Thyroid gland (tissue), 4 donors: Measurements from ENCODE around the gene MIB2. TPM values are rescaled to one million over a fixed set of nuclear protein-coding genes. Genes with fewer than 3 reads are reported as not detected.

ENCODE experiments used
- DNase-seq, 2 donors: peaks; one replicate each; pipeline ENCODE4 v3.0.0-alpha.2; 2019
- H3K27ac ChIP-seq, 3 donors: fragments of 200-600 bp; sonication (generic); 1 replicate in 2 of 3; 2 replicates in 1 of 3; pipeline ENCODE4 v1.5.1; 2016 to 2019; ENCODE audit warnings: mild to moderate bottlenecking in 1 of 3, moderate library complexity in 1 of 3
- H3K27me3 ChIP-seq: fragments of 200-600 bp; sonication (generic); one replicate; pipeline ENCODE4 v1.5.1; 2019
- H3K36me3 ChIP-seq, 2 donors: fragments of 200-600 bp; sonication (generic); one replicate each; pipeline ENCODE4 v1.5.1; 2016 to 2019
- H3K4me1 ChIP-seq, 2 donors: fragments of 200-600 bp; sonication (generic); one replicate each; pipeline ENCODE4 v1.5.1; 2017 to 2019
- H3K4me3 ChIP-seq, 3 donors: fragments of 200-600 bp; sonication (generic); replicated peaks in 1 of 3; 1 replicate in 2 of 3; 2 replicates in 1 of 3; pipeline ENCODE4 v1.5.1; 2016; ENCODE audit warnings: mild to moderate bottlenecking in 1 of 3
- H3K9me3 ChIP-seq: fragments of 200-600 bp; sonication (generic); one replicate; pipeline ENCODE4 v1.5.1; 2017
- CTCF ChIP-seq, 6 experiments: fragments of 200-600 bp in 3 of 6; fragments of 450-650 bp in 3 of 6; sonication (generic) in 3 of 6; IDR thresholded peaks; one replicate each; pipeline ENCODE4 v1.5.1; 2016 to 2019; ENCODE audit warnings: antibody characterized with exemption in 6 of 6, mild to moderate bottlenecking in 2 of 6, inconsistent platforms in 1 of 6, moderate library complexity in 1 of 6
- POLR2A ChIP-seq, 2 donors: fragments of 450-650 bp; IDR thresholded peaks; one replicate each; pipeline ENCODE4 v1.6.1; 2017; ENCODE audit warnings: antibody characterized with exemption in 2 of 2, mild to moderate bottlenecking in 2 of 2, moderate library complexity in 1 of 2
- WGBS, 2 donors: methylation state at CpG; one replicate each; pipeline ENCODE4 v1.1.5; 2017; 5-methylcytosine and 5-hydroxymethylcytosine counted together
- intact Hi-C: fragments of 100-400 bp; cut with DNase I; formaldehyde crosslinking; loops from one replicate; pipeline ENCODE4 v1.15.1; 2023
- total RNA-seq, 4 donors: library from RNA; depleted of rRNA; stranded (reverse); fragments of >200 nt; gene quantifications; one replicate each; pipeline ENCODE4 v1.2.3, GENCODE V29; 2016

The MIB2 gene
- total RNA-seq, 4 donors from 2014 or later, result 54.6 to 110 (median 86.4) TPM

- H3K4me1 ChIP-seq, result peaks cover 0 to 10% of the 10 kb centered on the region in 2 donors
- H3K27ac ChIP-seq, result no peak overlapping the region
- no peaks in the 10 kb centered on the region for H3K9me3 ChIP-seq
- no peak for TF ChIP-seq CTCF (IDR thresholded peaks at IDR 0.05)
- TF ChIP-seq POLR2A (IDR thresholded peaks at IDR 0.05), result no peak
- 82 to 88% methylated on average over 9 of the region's 9 CpGs for WGBS, 2 donors
- no peaks in the 10 kb centered on the region for H3K27me3 ChIP-seq
- no peaks in the 10 kb centered on the region for H3K36me3 ChIP-seq
- intact Hi-C loops, result no loop called here
- no peak for DNase-seq
- no peak overlapping the region for H3K4me3 ChIP-seq
These were observed 32.5 kb upstream of the MIB2 start for GRCh38 chr1:1582585-1583346.

- no peak for DNase-seq
- WGBS, 2 donors, result 84 to 90% methylated on average over 17 to 21 of the region's 23 CpGs
- no peak overlapping the region for H3K4me3 ChIP-seq
- H3K9me3 ChIP-seq, result no peaks in the 10 kb centered on the region
- intact Hi-C loops, result no loop called here
- H3K27ac ChIP-seq, result no peak overlapping the region
- H3K27me3 ChIP-seq, result no peaks in the 10 kb centered on the region
- TF ChIP-seq CTCF (IDR thresholded peaks at IDR 0.05) (no peak), POLR2A (IDR thresholded peaks at IDR 0.05) (no peak)
- no peaks in the 10 kb centered on the region for H3K36me3 ChIP-seq
- H3K4me1 ChIP-seq, result peaks cover 0 to 10% of the 10 kb centered on the region in 2 donors
These were observed 31.8 kb upstream of the MIB2 start for GRCh38 chr1:1583347-1584010.

- no peaks in the 10 kb centered on the region for H3K4me1 ChIP-seq
- no peak for DNase-seq
- H3K36me3 ChIP-seq, result no peaks in the 10 kb centered on the region
- TF ChIP-seq CTCF (IDR thresholded peaks at IDR 0.05) (no peak), POLR2A (IDR thresholded peaks at IDR 0.05) (no peak)
- H3K9me3 ChIP-seq, result no peaks in the 10 kb centered on the region
- 86 to 95% methylated on average over 13 of the region's 13 CpGs for WGBS, 2 donors
- H3K27me3 ChIP-seq, result no peaks in the 10 kb centered on the region
- H3K4me3 ChIP-seq, result no peak overlapping the region
- no peak overlapping the region for H3K27ac ChIP-seq
- intact Hi-C loops, result no loop called here
These were observed 23.8 kb upstream of the MIB2 start for GRCh38 chr1:1591452-1591851.

- peaks cover 3 to 21% of the 10 kb centered on the region in 2 donors for H3K4me1 ChIP-seq
- TF ChIP-seq CTCF (IDR thresholded peaks at IDR 0.05) (no peak), POLR2A (IDR thresholded peaks at IDR 0.05) (no peak)
- no peak overlapping the region for H3K27ac ChIP-seq
- no peak for DNase-seq
- no peaks in the 10 kb centered on the region for H3K36me3 ChIP-seq
- intact Hi-C loops, result no loop called here
- no peak overlapping the region for H3K4me3 ChIP-seq
- H3K27me3 ChIP-seq, result no peaks in the 10 kb centered on the region
- WGBS, 2 donors, result 82 to 87% methylated on average over 14 to 23 of the region's 24 CpGs
- H3K9me3 ChIP-seq, result no peaks in the 10 kb centered on the region
These were observed 21.3 kb upstream of the MIB2 start for GRCh38 chr1:1593834-1594601.
